Mesenchymal stem cell (in vitro differentiated cells and primary cell): Measurements from ENCODE around the gene ZSWIM3.

Experiments used
- DNase-seq: peaks from one replicate; pipeline ENCODE4 v3.0.0-alpha.2; 2013
- H2AFZ ChIP-seq: one replicate; pipeline ENCODE4 v1.6.1; 2013; ENCODE audit warnings: low read depth, mild to moderate bottlenecking, control low read depth, inconsistent platforms, low read length, moderate library complexity
- H2AK5ac ChIP-seq: 2 replicates; pipeline ENCODE4 v1.6.1; 2013; ENCODE audit warnings: low read length, moderate library complexity, mild to moderate bottlenecking, inconsistent platforms; ENCODE audit not compliant: severe bottlenecking
- H2BK120ac ChIP-seq: one replicate; pipeline ENCODE4 v1.6.1; 2013; ENCODE audit warnings: low read depth, mild to moderate bottlenecking, inconsistent platforms, low read length, moderate library complexity
- H2BK12ac ChIP-seq, 2 experiments: one replicate each; pipeline ENCODE4 v1.6.1; 2013; ENCODE audit warnings: inconsistent platforms in 2 of 2, low read length in 2 of 2, mild to moderate bottlenecking in 2 of 2, moderate library complexity in 2 of 2, control low read depth in 1 of 2
- H2BK15ac ChIP-seq: one replicate; pipeline ENCODE4 v1.6.1; 2013; ENCODE audit warnings: mild to moderate bottlenecking, low read depth, inconsistent platforms; ENCODE audit not compliant: poor library complexity, severe bottlenecking
- H2BK5ac ChIP-seq: 2 replicates; pipeline ENCODE4 v1.6.1; 2013; ENCODE audit warnings: low read depth, mild to moderate bottlenecking, low read length, control low read depth, inconsistent platforms; ENCODE audit not compliant: poor library complexity, severe bottlenecking
- H3K14ac ChIP-seq, 2 experiments: one replicate each; pipeline ENCODE4 v1.6.1; 2013; ENCODE audit warnings: inconsistent platforms in 2 of 2, low read length in 2 of 2, control low read depth in 1 of 2, mild to moderate bottlenecking in 1 of 2, moderate library complexity in 1 of 2
- H3K18ac ChIP-seq, 2 experiments: one replicate each; pipeline ENCODE4 v1.6.1; 2013; ENCODE audit warnings: inconsistent platforms in 2 of 2, low read length in 2 of 2, control low read depth in 1 of 2, low read depth in 1 of 2, mild to moderate bottlenecking in 1 of 2
- H3K23ac ChIP-seq, 2 experiments: one replicate each; pipeline ENCODE4 v1.6.1; 2013; ENCODE audit warnings: inconsistent platforms in 2 of 2, low read length in 2 of 2, mild to moderate bottlenecking in 2 of 2, moderate library complexity in 2 of 2, control low read depth in 1 of 2
- H3K27ac ChIP-seq: 2 replicates; pipeline ENCODE4 v1.5.1; 2013; ENCODE audit warnings: mild to moderate bottlenecking, moderate library complexity, low read length, control low read depth, inconsistent platforms; ENCODE audit not compliant: poor library complexity, severe bottlenecking
- H3K27me3 ChIP-seq, 2 experiments: 2 replicates each; pipeline versions ENCODE4 v1.6.1 to v1.7.0; 2013; ENCODE audit warnings: low read length in 2 of 2, mild to moderate bottlenecking in 2 of 2, moderate library complexity in 2 of 2, control low read depth in 1 of 2, inconsistent platforms in 1 of 2; ENCODE audit not compliant: control insufficient read depth in 1 of 2, insufficient read depth in 1 of 2
- H3K36me3 ChIP-seq, 2 experiments: 2 replicates each; pipeline versions ENCODE4 v1.6.1 to v1.7.0; 2013; ENCODE audit warnings: low read length in 2 of 2, control low read depth in 1 of 2, inconsistent platforms in 1 of 2, low read depth in 1 of 2, mild to moderate bottlenecking in 1 of 2; ENCODE audit not compliant: insufficient read depth in 2 of 2, control insufficient read depth in 1 of 2
- H3K4ac ChIP-seq, 2 experiments: one replicate each; pipeline ENCODE4 v1.6.1; 2013; ENCODE audit warnings: inconsistent platforms in 2 of 2, low read length in 2 of 2, mild to moderate bottlenecking in 2 of 2, moderate library complexity in 2 of 2, control low read depth in 1 of 2, low read depth in 1 of 2
- H3K4me1 ChIP-seq: 2 replicates; pipeline ENCODE4 v1.6.1; 2013; ENCODE audit warnings: low read depth, low read length, control low read depth; ENCODE audit not compliant: control insufficient read depth, insufficient read depth
- H3K4me2 ChIP-seq: 2 replicates; pipeline ENCODE4 v1.6.1; 2013; ENCODE audit warnings: low read length, mild to moderate bottlenecking, inconsistent platforms; ENCODE audit not compliant: poor library complexity, severe bottlenecking
- H3K4me3 ChIP-seq, 2 experiments: 2 replicates each; pipeline versions ENCODE4 v1.5.1 to v1.7.0; 2013; ENCODE audit warnings: low read length in 2 of 2, mild to moderate bottlenecking in 2 of 2, control low read depth in 1 of 2, low read depth in 1 of 2; ENCODE audit not compliant: insufficient read depth in 1 of 2
- H3K79me1 ChIP-seq: replicated peaks from 2 replicates; pipeline ENCODE4 v1.6.1; 2013; ENCODE audit warnings: mild to moderate bottlenecking, control low read depth, low read length, inconsistent platforms; ENCODE audit not compliant: poor library complexity, severe bottlenecking
- H3K9ac ChIP-seq: 2 replicates; pipeline ENCODE4 v1.7.0; 2013; ENCODE audit warnings: mild to moderate bottlenecking, low read length, moderate library complexity
- H3K9me3 ChIP-seq: 2 replicates; pipeline ENCODE4 v1.7.0; 2013; ENCODE audit warnings: mild to moderate bottlenecking, low read length; ENCODE audit not compliant: control insufficient read depth
- H4K8ac ChIP-seq: one replicate; pipeline ENCODE4 v1.6.1; 2013; ENCODE audit warnings: inconsistent platforms, mild to moderate bottlenecking, low read length, moderate library complexity
- H4K91ac ChIP-seq: one replicate; pipeline ENCODE4 v1.6.1; 2013; ENCODE audit warnings: mild to moderate bottlenecking, low read length, inconsistent platforms
- WGBS: methylation state at CpG from one replicate; pipeline ENCODE4 v1.1.7; 2013; ENCODE audit warnings: mixed read lengths; 5-methylcytosine and 5-hydroxymethylcytosine counted together

ZSWIM3 gene

GRCh38 chr20:45832619-45833018, 24.8 kb upstream of the ZSWIM3 start:
- no peak overlapping the region for H2BK120ac ChIP-seq
- H3K36me3 ChIP-seq = peaks cover 8 to 23% of the 10 kb centered on the region in 2 experiments
- peak overlapping the region; percentile 95 for H3K9ac ChIP-seq
- H2AFZ ChIP-seq = no peak overlapping the region
- H3K4me1 ChIP-seq = peaks cover 16% of the 10 kb centered on the region
- H3K4me3 ChIP-seq = peak overlapping the region in 1 of 2 experiments; percentile 87
- H3K27ac ChIP-seq = no peak overlapping the region
- peak overlapping the region in 1 of 2 experiments; percentile 87 for H2BK12ac ChIP-seq
- H3K27me3 ChIP-seq = no peaks in the 10 kb centered on the region
- H2AK5ac ChIP-seq = peak overlapping the region; percentile 62
- H3K79me1 ChIP-seq = peaks cover 9% of the 10 kb centered on the region
- H2BK5ac ChIP-seq = no peak overlapping the region
- H3K23ac ChIP-seq = no peak overlapping the region
- no peak overlapping the region for H4K91ac ChIP-seq
- no peak overlapping the region for H3K14ac ChIP-seq
- H3K9me3 ChIP-seq = no peaks in the 10 kb centered on the region
- no peak overlapping the region for H3K4ac ChIP-seq
- no peak for DNase-seq
- H3K4me2 ChIP-seq = no peak overlapping the region
- no peak overlapping the region for H2BK15ac ChIP-seq
- peak overlapping the region; percentile 81 for H4K8ac ChIP-seq
- no peak overlapping the region for H3K18ac ChIP-seq
- 84% methylated on average over 3 of the region's 4 CpGs for WGBS

GRCh38 chr20:45833030-45833882, 24.2 kb upstream of the ZSWIM3 start, which contains the start of gene SNX21:
Gene SNX21 (plus strand): TSS chr20:45833799. CDS start chr20:45833920, 121 bp downstream.
- no peaks in the 10 kb centered on the region for H3K27me3 ChIP-seq
- no peak within 1 kb of the TSS for H2AK5ac ChIP-seq
- peaks cover 16% of the 10 kb centered on the region for H3K4me1 ChIP-seq
- H3K9ac ChIP-seq = peak within 1 kb of the TSS; percentile 95
- peak within 1 kb of the TSS; percentile 32 for H2AFZ ChIP-seq
- H3K79me1 ChIP-seq = peaks cover 9% of the 10 kb centered on the region
- peak within 1 kb of the TSS; percentile 92 for H3K4me2 ChIP-seq
- peak within 1 kb of the TSS; percentile 81 to 87 for H3K4me3 ChIP-seq
- WGBS = 10% methylated on average over 29 of the region's 35 CpGs
- H3K9me3 ChIP-seq = no peaks in the 10 kb centered on the region
- H3K36me3 ChIP-seq = peaks cover 9 to 28% of the 10 kb centered on the region in 2 experiments
- peak within 1 kb of the TSS; percentile 5 to 87 for H2BK12ac ChIP-seq
- peak within 1 kb of the TSS; percentile 99 for H2BK15ac ChIP-seq
- peak within 1 kb of the TSS; percentile 98 for H4K91ac ChIP-seq
- H3K27ac ChIP-seq = peak within 1 kb of the TSS; percentile 74
- peak within 1 kb of the TSS in 1 of 2 experiments; percentile 76 for H3K14ac ChIP-seq
- H4K8ac ChIP-seq = peak within 1 kb of the TSS; percentile 96
- peak within 1 kb of the TSS; percentile 98 for H2BK120ac ChIP-seq
- H3K23ac ChIP-seq = peak within 1 kb of the TSS in 1 of 2 experiments; percentile 40
- H2BK5ac ChIP-seq = peak within 1 kb of the TSS; percentile 69
- H3K4ac ChIP-seq = peak within 1 kb of the TSS; percentile 74 to 88
- peak within 1 kb of the TSS; percentile 79 to 98 for H3K18ac ChIP-seq
- peak; percentile 97 for DNase-seq

- peaks cover 12 to 34% of the 10 kb centered on the region in 2 experiments for H3K36me3 ChIP-seq
- peak overlapping the region in 1 of 2 experiments; percentile 40 for H3K23ac ChIP-seq
- H2AFZ ChIP-seq = no peak overlapping the region
- 6% methylated on average over 68 of the region's 71 CpGs for WGBS
- H3K14ac ChIP-seq = peak overlapping the region in 1 of 2 experiments; percentile 76
- peak overlapping the region; percentile 69 for H2BK5ac ChIP-seq
- DNase-seq = peak; percentile 77
- peak overlapping the region; percentile 74 to 88 for H3K4ac ChIP-seq
- peak overlapping the region; percentile 79 to 98 for H3K18ac ChIP-seq
- H3K4me3 ChIP-seq = peak overlapping the region; percentile 81 to 87
- peak overlapping the region; percentile 98 for H2BK120ac ChIP-seq
- peak overlapping the region; percentile 99 for H2BK15ac ChIP-seq
- H3K4me2 ChIP-seq = peak overlapping the region; percentile 92
- peak overlapping the region; percentile 98 for H4K91ac ChIP-seq
- H3K27me3 ChIP-seq = no peaks in the 10 kb centered on the region
- peaks cover 9% of the 10 kb centered on the region for H3K79me1 ChIP-seq
- H3K27ac ChIP-seq = peak overlapping the region; percentile 67
- H3K4me1 ChIP-seq = peaks cover 14% of the 10 kb centered on the region
- peak overlapping the region; percentile 5 to 79 for H2BK12ac ChIP-seq
- H2AK5ac ChIP-seq = no peak overlapping the region
- H3K9me3 ChIP-seq = no peaks in the 10 kb centered on the region
- H4K8ac ChIP-seq = peak overlapping the region; percentile 96
- H3K9ac ChIP-seq = peak overlapping the region; percentile 95
Measured at GRCh38 chr20:45833883-45834796, 23.3 kb upstream of the ZSWIM3 start.
